Activated T-helper 1 cell treated with anti-CD3 and anti-CD28 coated beads, Interleukin-2, amount 50 U/mL, for 16 hours (primary cell): Measurements from ENCODE around the gene TUT4.
A peak's percentile ranks its signal among the peaks of the same experiment; 100 is the strongest.
"Not testable (repeated sequence)": the region's sequence is repeated elsewhere in the genome, so short reads cannot be mapped to it uniquely, and the experiment has no call there.

Experiments
- DNase-seq, 2 donors: peaks; one replicate each; pipeline ENCODE4 v3.0.0-alpha.2; 2020; ENCODE audit warnings: low read depth in 1 of 2, low spot score in 1 of 2

TUT4 gene, protein sequence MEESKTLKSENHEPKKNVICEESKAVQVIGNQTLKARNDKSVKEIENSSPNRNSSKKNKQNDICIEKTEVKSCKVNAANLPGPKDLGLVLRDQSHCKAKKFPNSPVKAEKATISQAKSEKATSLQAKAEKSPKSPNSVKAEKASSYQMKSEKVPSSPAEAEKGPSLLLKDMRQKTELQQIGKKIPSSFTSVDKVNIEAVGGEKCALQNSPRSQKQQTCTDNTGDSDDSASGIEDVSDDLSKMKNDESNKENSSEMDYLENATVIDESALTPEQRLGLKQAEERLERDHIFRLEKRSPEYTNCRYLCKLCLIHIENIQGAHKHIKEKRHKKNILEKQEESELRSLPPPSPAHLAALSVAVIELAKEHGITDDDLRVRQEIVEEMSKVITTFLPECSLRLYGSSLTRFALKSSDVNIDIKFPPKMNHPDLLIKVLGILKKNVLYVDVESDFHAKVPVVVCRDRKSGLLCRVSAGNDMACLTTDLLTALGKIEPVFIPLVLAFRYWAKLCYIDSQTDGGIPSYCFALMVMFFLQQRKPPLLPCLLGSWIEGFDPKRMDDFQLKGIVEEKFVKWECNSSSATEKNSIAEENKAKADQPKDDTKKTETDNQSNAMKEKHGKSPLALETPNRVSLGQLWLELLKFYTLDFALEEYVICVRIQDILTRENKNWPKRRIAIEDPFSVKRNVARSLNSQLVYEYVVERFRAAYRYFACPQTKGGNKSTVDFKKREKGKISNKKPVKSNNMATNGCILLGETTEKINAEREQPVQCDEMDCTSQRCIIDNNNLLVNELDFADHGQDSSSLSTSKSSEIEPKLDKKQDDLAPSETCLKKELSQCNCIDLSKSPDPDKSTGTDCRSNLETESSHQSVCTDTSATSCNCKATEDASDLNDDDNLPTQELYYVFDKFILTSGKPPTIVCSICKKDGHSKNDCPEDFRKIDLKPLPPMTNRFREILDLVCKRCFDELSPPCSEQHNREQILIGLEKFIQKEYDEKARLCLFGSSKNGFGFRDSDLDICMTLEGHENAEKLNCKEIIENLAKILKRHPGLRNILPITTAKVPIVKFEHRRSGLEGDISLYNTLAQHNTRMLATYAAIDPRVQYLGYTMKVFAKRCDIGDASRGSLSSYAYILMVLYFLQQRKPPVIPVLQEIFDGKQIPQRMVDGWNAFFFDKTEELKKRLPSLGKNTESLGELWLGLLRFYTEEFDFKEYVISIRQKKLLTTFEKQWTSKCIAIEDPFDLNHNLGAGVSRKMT (N-terminal part only)

GRCh38 chr1:52552505-52553361 lies at the start of gene TUT4:
Gene TUT4, minus strand, starts transcription at chr1:52553092. Its CDS starts 26,812 bp downstream, at chr1:52526280.
- DNase-seq: peak; percentile 51 to 63

DNA sequence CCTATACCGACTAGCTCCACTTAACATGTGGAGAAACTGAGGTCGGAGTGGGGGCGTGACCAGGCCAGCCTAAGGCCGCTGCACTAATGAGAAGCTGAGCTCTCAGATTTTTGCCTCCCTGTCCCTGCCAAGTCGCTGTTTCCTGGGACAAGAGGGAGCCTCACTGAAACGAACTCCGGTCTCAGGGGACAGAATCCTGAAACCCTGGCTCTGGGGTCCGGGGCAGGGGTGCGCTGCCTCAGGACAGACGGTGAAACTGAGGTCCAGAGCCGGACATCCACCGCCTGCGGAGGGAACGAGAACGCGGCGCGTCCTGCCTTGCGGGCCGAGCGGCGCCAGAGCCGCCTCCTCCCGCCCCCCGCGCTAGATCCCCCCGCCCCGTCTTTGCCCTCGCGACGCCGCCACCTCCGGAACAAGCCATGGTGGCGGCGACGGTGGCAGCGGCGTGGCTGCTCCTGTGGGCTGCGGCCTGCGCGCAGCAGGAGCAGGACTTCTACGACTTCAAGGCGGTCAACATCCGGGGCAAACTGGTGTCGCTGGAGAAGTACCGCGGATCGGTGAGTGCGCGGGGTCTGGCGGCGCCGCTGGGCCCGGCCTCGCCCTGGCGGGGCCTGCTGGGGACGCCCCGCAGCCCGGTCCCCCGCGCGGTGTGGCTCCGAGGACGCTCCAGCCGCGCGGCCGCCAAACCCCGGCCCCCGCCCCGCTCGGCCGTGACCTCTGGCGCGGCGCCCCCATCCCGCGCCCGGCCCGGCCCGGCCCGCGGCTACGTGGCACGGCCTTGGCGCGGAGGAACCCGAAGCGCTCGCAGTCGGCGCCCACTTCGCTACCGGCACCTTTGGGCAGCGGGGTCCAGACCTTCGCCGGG lies 49.3 kb upstream of the TUT4 start, which contains the start of gene GPX7:
Gene GPX7, plus strand, starts transcription at position 381 of the 865 bp plus-strand sequence. Its CDS starts 39 bp downstream, at position 420.
- DNase-seq: peak; percentile 32 to 38

- DNase-seq: no peak
Measured at GRCh38 chr1:52601519-52601918, 48.6 kb upstream of the TUT4 start.

DNA sequence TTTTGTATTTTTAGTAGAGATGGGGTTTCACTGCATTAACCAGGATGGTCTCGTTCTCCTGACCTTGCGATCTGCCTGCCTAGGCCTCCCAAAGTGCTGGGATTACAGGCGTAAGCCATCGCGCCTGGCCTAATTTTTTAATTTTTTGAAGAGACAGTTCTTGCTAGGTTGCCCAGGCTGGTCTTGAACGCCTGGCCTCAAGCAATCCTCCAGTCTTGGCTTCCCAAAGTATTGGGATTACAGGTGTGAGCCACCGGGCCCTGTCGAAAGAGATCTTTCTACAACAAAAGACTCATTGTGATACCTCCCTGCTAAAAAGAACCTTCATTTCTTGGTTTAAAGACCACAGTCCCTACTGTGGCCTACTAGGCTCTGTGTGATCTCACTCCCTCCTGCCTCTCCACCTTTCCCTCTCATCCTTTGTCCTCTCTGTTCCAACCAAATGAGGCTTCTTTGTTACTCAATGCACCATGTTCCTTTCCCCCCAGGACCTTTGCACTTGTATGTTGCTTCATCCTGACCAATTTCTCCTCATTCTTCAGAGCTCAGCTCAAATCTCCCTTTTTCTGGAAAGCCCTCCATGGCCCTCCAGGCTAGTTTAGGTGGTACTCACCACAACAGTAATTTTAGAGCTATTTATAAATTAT lies 47.8 kb upstream of the TUT4 start:
- no peak for DNase-seq

DNA sequence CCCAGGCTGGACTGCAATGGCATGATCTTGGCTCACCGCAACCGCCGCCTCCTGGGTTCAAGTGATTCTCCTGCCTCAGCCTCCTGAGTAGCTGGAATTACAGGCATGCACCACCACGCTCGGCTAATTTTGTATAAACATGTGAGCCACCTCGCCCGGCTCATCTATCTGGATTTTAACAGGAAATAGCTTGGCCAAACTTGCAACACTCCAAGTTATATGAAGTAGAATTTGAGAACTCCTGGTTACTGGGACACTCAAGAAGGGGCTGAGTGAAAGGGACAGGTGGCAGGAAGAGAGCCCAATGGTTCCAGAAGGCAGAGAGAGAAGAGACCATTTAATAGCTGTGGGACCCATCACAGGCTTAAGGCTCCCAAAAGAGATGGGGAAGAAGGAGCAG lies 46.3 kb upstream of the TUT4 start:
- DNase-seq: no peak

GRCh38 chr1:52598729-52599128 lies 45.8 kb upstream of the TUT4 start:
- DNase-seq: no peak

DNA sequence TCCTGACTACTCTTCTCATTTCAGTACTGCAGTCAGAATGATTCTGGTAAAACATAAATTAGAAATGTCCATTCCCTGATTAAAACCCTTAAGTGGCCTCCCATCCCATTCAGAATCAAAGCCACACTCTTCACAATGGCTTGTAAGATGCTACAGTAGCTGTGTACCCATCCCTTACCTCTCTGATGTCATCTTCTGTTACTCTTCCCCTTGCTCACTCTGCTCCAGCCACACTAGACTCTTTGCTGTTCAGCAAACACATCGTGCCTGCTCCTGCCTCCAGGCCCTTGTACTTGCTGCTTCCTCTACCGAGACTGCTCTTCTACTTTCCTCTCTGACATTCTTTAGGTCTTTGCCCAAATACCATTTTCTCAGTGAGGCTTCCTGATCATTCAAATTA lies 45.0 kb upstream of the TUT4 start:
- DNase-seq: no peak

DNA sequence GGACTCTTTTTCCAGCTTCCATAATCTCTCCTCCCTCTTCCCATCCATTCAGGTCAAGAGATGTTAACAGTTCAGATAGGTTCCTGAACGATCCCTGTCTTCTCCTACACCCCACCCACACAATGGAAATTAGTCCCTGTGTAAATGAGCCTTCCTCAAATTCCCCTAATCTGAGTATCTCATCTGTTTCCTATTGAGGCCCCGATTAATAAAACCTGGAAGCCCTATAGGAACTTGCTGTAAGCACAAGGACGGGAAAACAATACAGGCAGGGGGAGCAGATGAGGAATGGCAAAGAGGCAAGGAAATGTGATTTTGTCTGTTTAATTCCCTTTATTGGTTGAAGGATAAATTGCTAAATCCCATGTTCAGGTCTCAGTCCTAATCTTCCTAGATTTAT lies 42.2 kb upstream of the TUT4 start:
- DNase-seq: no peak

DNA sequence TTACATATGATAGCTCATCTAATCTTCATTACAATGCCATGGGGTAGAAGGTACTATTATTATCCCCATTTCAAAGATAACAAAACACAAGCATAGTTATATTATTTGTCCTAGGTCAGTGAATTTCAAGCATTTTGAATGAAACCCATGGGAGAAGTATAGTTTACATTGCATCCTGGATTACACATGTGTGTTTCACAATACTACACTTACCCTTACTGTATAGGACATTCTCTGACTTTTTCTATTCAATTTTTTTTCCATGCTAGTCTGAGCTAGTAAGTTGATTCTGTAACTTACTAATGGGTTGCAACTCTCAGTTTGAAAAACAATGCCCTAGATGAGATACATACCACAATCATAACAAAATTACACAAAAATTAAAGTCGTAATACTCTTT lies 40.6 kb upstream of the TUT4 start:
- DNase-seq: no peak

DNA sequence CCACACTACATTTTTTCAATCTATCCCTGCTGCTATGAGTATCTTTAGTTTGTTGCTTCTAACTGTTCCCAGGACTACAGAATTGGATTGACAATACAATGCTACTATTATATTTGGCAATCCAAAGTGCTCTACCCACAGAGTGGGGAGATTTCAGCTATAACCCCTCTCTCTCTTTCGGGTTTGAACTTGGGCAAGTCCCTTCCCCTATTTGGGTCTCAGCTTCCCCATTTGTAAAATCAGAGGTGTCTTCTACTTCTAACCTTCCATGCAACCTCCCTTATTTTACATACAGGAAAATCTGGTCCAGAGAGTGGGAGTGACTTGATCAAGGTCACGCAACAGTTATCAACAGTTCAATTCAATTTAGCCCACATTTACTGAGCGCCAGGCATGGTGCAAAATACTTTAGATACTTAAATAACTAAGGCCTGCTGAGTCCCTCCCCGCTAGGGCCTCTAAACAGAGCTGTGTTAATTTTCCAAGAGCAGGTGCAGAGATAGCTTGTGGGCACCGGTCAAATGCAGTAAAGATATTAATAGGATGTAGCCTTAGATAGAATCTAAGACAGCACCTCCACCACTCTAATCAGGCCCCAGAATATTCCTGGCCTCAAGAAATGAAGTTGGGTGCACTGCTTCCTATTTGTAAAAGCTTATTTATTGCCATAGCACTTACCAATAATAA lies 39.9 kb upstream of the TUT4 start:
- no peak for DNase-seq

DNA sequence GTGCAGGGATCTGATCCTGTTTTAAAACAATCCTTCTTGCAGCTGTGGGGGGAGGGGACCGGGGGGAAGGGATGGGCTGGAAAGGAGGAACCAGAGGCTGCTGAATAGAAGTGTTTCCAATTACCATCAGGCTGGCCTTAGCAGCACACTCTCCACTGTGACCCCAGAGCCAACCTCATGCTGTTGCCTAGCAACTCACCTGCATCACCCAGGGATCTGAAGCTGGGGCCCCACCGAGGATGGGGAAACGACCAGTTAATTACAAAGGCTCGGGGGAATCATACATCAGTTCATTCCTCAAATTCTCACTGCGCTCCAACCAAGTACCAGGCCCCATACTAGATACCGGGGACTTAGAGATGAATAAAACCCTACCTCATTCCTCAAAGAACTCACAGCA lies 37.4 kb upstream of the TUT4 start:
- DNase-seq: no peak

DNA sequence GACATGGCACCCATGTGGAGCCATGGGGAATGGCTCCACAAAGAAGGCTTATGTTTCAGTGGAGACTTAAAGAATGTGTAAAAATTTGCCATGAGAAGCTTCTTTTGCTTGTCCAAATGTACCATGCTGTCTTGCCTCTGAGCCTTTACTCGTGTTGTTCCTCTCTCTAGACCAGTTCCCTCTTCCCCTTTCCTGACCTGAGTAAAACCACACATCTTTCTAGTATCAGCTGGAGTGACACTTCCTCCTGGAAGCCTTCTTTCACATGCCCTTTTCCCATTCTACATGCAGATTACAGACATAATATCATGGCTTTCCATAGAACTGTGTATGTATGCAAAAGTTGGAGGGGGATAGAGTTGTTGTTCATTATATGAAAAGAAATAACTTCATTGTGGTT lies 35.6 kb upstream of the TUT4 start:
- no peak for DNase-seq

DNA sequence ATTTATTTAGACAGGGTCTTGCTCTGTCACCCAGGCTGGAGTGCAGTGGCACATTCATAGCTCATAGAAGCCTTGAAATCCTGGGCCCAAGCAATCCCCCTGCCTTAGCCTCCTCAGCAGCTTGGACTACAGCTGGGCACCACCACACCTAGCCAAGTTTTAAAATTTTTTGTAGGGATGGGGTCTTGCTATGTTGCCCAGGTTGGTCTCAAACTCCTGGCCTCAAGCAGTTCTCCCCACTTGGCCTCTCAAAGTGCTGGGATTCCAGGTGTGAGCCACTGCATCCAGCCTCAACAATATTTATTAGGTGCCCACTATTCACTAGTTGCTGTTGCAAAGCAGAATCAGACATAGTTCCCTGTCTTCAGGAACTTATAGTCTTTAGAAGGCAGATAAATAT lies 35.1 kb upstream of the TUT4 start:
- DNase-seq: no peak

DNA sequence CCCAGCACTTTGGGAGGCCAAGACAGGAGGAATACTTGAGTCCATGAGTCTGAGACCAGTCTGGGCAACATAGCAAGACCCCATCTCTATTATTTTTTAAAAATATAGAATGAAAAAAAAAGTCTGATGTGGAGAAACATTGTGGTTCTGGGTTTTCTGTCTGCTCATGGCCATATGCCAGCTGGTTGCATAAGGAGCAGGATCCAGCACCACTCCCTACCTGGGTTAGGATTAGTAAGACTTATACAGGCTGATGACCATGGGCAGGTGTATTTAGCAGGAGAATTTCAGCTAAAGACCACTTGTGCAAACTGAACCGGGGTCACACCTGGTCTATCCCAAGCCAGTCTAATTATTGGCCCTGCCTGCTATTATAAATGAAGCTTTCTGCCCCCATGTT lies 32.6 kb upstream of the TUT4 start:
- DNase-seq: no peak

DNA sequence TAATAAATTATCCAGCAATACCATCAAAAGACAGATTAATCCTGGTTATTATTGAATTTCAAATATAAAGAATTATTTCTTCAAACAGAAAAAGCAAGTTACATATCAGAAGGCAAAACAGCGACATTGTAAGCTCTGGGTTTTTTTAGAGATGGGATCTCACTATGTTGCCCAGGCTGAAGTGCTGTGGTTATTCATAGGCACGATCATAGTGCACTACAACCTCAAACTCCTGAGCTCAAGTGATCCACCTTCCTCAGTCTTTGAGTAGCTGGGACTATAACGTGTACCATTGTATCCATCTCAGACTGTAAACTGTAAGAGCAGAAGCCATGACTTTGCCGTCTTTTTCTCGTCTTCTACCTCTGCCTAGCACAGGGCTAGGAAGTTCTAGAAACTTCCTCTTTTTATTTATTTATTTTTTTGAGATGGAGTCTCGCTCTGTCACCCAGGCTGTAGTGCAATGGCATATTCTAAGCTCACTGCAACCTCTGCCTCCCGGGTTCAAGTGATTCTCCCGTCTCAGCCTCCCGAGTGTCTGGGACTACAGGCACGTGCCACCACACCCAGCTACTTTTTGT lies 29.3 kb upstream of the TUT4 start:
- DNase-seq: no peak

DNA sequence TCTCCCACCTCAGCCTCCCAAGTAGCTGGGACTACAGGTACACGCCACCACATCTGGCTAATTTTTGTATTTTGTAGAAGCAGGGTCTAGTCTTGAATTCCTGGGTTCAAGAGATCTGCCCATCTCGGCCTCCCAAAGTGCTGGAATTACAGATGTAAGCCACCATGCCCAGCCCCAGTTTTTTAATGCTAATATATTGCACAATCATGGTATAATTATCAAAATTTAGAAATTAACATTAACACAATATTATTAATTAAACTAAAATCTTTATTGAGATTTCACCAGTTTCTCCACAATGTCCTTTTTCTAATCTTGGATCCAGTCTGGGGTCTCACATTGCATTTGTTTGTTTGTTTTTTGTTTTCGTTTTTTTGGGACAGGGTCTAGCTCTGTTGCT lies 27.4 kb upstream of the TUT4 start:
- DNase-seq: no peak

DNA sequence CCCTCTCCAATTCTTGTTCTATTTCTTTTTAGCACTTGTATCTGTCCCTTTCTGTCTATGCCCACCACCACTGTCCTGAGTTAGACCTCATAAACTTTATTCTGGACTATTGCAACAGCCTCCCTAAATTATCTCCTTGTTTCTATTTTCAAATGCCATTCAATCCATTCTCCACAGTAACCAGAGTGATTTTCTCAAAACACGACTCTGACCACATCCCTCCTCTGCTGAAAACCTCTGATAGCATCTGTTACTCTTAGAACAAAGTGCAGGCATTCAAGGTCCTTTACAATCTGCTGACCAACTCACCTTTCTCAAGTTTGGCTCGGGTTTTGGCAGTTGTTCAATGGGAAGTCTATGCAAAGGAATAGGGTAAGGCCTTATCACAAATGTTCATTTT lies 26.5 kb upstream of the TUT4 start:
- DNase-seq: no peak

DNA sequence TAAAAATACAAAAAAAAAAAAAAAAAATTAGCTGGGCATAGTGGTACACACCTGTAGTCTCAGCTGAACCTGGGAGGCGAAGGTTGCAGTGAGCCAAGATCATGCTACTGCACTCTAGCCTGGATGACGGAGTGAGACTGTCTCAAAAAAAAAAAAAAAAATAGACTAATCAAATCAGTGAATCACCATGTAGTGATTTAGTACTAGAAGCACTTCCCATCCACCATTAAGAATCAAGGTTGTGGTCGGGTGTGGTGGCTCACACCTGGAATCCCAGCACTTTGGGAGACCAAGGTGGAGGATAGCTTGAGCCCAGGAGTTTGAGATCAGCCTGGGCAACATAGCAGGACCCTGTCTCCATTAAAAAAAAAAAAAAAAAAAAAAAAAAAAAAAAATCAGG lies 25.2 kb upstream of the TUT4 start:
- DNase-seq: not testable (repeated sequence)
